Right ventricle myocardium superior (tissue), 1 donor: Measurements from ENCODE around the gene C1QTNF9B. TPM values are rescaled to one million over a fixed set of nuclear protein-coding genes. Genes with fewer than 3 reads are reported as not detected.
"Not testable (repeated sequence)": the region's sequence is repeated elsewhere in the genome, so short reads cannot be mapped to it uniquely, and the experiment has no call there.

Experiments used
- ATAC-seq: fragments of 200-7000 bp; cut with Tn5 transposase; one replicate; pipeline ENCODE4 v1.9.1; 2020; ENCODE audit warnings: mild to moderate bottlenecking; ENCODE audit not compliant: poor library complexity
- DNase-seq: peaks from one replicate; pipeline ENCODE4 v3.0.0-alpha.2; 2020
- intact Hi-C: fragments of 100-400 bp; cut with DNase I; formaldehyde crosslinking; loops from one replicate; pipeline ENCODE4 v1.11.2; 2022
- total RNA-seq: library from RNA; stranded (reverse); fragmentation: NEBNext Ultra II Directional; extraction: Animal tissue kit (Norgen Biotek cat#: 25700); gene quantifications from one replicate; pipeline ENCODE4 v1.2.1, GENCODE V29; 2021
- donor health status: DM: no; HTN: yes; CAD: no; lungs with severe emphysema.

The C1QTNF9B gene
- total RNA-seq, 1 donor from 2014 or later, result 1.9 TPM

DNA sequence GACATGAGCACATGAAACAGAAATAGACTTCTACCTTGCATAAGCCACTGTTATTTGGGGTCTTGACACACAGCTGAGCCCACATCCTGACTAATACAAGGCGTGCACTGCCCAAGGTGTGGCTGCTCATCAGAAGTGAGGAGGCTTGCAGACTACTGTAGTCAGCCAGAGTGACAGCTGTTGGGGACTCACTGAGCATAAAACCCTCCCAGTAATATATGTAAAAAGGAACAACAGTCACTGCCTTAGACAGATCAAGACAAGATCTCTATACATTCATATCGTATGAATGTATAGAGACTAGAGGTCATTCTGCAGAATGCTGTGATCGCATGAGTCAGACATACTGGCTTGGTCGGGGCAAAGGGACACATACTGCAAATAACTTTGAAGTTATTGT is 4.1 kb upstream of the C1QTNF9B start:
- intact Hi-C loops, result no loop called here
- DNase-seq (no peak), ATAC-seq (no peak)

DNA sequence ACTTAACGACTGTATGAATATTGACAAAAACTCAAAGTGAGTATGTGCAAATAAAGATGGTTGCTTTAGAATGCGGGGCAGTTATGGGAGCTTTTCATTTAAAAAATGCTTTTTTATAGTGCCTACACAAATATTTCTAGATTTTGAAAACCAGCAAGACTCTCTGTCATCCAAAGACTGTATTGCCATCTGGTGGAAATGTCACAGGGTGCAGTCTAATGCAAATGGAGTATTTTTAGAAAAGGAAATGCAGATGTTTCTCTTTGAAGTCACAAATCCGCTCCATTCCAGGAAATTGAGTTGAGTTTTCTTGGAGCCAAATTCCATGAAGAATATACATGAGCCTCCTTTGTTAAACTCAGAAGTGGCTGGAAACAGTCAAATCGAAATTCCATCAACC is 2.3 kb upstream of the C1QTNF9B start:
- DNase-seq (no peak), ATAC-seq (peak; percentile 52)
- intact Hi-C loops, result no loop called here

DNA sequence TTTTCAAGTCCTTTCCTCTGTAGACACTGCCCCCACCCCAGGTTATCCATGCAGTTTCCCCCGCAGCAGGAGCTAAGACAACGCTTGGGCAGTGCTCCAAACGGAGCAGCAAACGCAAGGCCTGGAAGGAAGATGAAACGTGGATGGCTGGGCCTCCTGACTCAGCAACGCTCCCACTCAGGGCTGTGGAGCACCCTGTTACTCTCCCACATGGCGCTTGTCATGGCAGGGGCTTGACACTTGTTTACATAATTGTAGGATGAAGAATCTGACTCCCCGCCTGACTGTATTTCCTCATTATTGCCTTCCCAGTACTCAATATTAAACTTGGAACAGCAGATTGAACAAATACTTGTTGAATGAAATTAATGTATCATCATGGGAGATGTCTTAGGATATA is 799 bp upstream of the C1QTNF9B start:
- intact Hi-C loops, result no loop called here
- no peak for ATAC-seq
- no peak for DNase-seq

DNA sequence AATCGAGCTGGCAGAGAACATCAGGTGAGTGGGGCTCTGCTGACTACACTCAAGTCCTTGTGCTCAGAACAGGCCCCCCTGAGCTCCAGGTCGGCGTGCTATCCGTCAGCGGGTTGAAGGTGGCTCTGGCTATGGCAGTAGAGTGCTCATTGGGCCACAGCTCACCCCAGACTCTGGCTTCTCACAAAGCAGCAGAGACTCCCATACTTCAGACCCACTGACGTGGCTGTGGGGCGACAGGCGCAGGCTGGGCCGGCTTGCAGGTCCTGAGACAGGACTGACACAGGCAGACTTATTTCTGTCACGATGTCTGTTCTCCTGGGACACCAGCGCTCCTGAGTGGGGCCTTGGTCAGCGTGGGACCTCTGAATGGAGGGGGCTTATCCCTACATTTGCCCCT is 2.6 kb downstream of the C1QTNF9B start:
- ATAC-seq, intact Hi-C loops, DNase-seq: not testable (repeated sequence)

DNA sequence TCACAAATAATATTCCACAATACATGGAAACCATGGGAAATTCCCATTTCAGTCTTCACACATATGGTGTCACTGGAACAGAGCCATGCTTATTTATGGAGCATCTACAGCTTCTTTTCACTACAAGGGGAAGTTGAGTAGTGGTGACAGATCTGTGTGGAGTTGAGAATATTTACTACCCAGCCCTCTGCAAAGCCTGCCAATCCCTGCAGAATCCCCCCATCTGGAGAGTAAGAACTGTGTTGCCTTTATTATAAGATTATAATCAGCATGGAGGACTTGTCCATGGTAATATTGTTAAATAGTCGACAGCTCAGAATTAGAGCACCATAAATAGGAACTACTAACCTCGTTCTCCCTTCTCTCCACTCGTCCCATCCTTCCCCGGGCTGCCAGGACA is 3.5 kb downstream of the C1QTNF9B start:
- intact Hi-C loops, ATAC-seq, DNase-seq: not testable (repeated sequence)

DNA sequence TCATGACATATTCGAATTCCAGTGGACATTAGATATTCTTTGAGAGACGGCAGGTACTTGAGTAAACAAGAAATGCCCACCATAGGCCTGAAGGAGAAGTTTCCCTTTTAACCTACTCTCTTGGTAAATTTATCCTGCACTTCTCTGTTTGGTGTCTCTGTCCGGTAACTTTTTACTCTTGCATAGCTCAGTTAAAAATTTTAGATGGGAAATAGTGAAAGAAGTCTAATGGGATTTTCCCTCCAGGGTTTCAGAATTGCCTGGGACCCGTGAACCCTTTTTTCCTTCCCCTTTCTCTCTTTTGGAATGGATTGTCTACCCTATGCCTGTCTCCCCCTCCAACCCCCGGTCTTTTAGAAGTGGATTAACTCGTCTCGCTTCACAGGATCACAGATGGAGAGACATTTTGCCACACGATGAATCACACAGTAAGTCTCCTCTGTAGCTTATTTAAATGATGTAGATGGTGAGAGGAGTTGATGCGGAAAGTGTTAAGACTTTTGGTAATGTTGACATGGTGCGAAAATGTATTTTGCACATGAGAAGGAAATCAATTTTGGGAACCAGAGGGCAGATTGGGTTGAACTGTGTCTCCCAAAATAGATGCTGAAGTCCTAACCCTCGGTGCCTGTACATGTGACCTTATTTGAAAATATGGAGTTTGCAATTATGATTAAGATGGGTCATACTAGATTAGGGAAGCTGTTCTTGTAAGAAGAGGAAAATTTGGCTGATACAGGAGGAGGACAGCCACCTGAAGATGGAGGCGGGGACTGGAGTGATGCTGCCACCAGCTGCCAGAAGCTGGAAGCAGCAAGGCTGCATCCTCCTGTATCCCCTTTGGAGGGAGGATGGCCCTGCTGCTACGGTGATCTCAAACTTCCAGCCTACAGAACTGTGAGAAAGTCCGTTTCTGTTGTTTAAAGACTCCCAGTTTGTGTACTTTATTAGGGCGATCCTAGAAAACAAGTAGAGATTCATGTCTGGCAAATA is 7.4 kb downstream of the C1QTNF9B start:
- DNase-seq (no peak), ATAC-seq (no peak)
- intact Hi-C loops, result no loop called here

DNA sequence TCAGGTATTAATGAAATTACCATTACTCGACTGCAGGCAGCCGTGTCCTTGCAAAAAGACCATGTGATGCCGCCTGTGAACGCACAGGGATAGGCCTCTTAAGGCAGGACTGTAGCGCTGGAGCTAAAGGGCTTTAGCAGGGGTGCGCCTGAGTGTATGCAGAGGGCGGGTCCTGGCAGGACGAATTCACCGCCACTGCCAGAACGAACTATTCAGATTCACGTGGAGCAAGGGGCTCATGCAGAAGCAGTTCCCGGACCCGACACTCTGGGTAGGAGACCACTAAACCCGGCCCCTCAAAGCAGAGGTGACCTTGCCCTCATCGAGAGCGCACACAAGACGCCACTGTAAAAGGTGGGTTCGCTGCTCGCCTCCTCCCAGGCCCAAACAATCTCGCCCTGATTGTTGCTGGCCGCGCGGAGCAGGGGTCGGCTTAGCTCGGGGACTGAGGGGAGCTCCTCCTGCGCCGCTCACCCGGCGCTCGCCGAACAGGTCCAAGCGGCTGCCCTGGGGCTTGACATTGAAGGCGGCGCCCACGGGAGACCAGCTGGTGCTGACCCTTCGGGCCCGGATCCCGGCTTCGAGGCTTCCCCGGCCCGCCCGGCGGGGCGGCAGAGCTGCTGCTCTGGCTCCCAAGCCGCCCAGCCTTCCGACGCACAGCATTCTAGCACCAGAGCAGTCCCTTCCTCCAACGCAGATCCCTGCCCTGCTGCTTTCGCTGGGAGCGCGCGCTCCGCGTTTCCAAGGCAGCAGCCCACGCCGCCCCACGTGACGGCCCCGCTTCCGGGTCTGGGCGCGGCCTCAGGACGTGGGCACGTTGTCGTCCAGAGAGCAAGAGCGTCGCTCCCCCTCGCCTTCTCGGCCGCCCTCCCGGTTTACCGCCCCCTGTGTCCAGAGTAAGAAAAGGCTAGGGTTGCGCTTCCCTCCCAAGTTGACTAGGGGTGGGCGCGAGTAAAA is 8.4 kb downstream of the C1QTNF9B start, which contains the start of gene MIPEP:
TSS of gene MIPEP (minus strand) at position 743 of the 957 bp plus-strand sequence. CDS start at position 663, 80 bp downstream.
- ATAC-seq (peak; percentile 99), DNase-seq (peak; percentile 95)
- intact Hi-C loops, result no loop called here

DNA sequence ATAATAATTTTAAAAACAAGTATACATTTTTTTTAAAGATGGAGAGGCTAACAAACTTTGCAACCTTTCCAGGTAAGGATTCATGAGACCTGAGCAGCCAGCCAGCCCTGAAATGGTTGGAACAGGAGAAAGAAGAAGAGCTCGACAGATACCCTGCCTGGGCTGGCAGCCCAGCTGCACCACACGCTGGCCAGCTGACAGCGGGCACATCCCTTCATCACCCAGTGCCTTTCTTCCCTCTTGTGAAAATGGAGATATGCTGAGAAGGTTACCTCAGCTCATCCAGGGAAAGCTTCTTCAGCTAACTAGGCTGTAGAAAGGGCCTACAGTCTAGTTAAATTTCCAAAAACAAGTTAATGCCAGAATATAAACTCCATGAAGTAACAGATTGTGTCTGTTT is 12.9 kb downstream of the C1QTNF9B start:
- intact Hi-C loops, DNase-seq, ATAC-seq: not testable (repeated sequence)

DNA sequence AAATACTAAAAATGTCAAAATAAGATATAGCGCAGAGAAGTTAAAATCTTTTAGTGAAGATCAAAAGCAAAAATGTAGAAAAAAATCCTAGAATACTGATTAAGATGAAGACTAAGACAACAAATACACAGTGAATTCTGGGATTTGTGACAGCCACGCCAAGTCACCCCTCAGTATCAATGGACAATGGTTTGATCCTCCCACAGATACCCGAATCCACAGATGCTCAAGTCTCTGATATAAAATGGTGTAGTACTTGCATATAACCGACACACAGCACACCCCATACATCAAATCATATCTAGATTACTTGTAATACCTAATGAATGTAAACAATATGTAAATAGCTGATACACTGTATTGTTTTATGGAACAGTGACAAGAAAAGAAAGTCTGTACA is 14.0 kb downstream of the C1QTNF9B start:
- intact Hi-C loops, result no loop called here
- ATAC-seq (no peak), DNase-seq (no peak)

DNA sequence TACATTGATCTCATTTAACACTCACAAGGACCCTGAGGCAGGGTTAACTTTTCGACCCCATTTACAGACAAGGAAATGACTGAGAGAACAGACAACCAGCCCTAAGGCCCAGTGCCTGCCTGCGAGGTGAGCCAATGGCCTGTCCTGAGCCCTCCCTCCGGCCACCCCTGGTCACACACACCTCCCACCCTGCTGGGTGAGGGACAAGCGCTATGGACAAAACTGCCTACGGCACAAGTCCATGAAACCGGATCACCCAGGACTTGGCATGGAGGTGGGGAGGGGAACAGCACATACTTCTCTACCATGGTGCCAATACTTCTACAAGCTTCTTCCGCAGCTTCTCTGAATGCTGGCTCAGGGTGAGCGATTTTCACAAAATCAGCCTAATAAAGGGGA is 15.9 kb downstream of the C1QTNF9B start:
- ATAC-seq, intact Hi-C loops, DNase-seq: not testable (repeated sequence)

DNA sequence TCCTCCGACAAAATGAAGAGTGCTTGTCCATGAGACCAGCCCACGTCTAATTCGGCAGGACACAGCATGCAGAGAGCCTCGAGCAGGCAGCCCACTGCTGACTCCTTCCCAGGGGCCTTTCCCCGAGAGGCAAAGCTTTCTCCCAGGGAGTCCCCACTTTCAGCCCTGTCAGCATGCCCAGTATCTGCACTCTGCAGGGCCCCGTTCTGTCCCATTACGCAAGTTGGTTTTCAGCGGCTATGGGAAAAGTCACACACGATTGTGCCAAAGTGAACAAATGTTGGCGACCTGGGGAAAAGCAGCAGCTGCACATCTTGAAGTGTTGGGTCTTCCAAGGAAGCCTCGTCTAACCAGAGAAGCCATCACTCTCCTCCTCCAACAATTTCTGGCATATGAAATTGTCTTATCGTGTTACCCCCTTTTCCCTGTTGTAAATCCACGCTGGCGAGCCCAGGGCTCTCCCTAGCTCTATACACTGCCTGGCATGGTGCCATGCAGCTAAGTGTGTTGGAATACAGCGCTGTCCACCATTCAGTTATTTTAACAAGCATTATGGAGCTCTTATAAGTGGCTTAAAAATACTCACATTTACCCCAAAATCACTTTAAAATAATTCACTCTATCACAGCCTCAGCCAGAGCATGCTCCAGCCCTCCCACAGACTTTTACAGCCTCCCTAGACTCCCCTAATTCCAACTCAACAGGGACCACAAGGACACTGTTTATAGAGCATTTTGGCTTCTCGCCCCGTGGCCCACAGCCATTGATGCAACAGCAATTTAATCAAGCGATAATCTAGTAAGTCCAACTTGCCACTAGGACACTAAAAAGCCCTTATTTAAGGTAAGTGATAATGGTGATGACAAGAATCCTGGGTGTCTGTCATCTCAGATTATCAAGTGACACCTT is 16.6 kb downstream of the C1QTNF9B start:
- DNase-seq, intact Hi-C loops, ATAC-seq: not testable (repeated sequence)

DNA sequence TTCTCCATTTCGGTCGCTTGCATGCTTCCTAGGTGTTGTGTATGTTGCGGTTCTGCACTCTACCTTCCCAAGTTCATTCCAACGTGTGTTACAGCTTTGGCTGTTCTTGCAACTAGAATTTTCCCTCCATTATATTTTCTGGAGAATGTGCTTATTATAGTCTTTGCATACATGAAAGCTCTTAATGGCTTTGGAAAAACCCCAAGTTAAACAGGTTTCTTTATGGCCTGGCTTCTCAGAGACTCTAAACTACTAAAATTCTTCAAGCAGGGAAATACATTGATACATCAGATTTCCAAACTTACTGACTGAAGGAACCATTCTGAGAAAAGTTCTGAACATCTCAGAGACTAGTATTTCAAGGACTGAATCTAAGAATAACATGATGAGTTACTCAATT is 20.0 kb downstream of the C1QTNF9B start:
- no peak for ATAC-seq
- intact Hi-C loops, result no loop called here
- no peak for DNase-seq

DNA sequence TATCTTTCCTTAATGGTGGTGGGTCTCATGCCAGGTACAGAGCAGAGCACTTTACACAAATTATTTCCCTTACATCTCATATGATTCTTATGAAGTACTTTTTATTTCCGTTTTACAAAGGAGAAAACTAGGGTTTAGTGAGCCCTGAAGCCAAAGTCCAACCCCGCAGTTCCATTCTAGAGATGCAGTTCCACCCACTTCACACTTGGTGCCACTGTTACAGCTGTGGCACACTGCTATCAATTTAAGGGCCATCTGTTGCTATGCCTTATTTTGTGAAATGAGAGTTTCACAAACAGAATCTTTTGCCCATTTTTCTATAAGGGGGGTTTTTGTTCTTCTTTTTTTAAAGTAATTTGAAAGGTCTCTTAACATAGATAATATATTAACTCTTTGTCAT is 21.0 kb downstream of the C1QTNF9B start:
- intact Hi-C loops, result no loop called here
- DNase-seq, result no peak

DNA sequence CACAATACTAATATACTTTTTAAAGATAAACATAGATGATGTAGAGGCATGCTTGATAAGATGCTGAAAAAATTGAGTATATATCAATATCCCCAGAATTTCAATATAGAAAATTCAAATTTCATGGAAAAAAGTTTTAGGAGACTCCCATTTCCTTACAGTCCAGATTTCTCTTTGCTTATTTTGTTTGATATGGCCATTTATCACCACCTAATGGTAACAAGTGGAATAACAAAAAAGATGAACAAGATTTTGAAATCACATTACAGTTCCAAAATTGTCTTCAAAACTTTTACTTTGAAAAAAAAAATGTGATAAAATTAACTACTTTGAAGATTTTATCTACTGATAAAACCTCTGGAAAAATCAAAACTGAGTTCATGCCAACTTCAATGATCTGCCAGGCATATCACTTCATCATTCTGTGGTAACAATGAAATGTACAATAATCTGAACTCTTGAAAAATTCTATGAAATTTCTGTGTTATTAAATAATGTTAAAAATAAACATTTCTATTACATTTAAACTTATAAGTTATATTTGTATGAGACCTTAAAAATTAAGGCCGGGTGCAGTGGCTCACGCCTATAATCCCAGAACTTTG is 25.6 kb downstream of the C1QTNF9B start:
- intact Hi-C loops, result loop anchor here (2.0 kb wide), 1 partner anchor 405 kb away; no protein-coding TSS in a partner anchor
- DNase-seq, result no peak
- ATAC-seq, result peak; percentile 59

More for the DNA sequence above, 21.0 kb downstream of the C1QTNF9B start:
- no peak for ATAC-seq

DNA sequence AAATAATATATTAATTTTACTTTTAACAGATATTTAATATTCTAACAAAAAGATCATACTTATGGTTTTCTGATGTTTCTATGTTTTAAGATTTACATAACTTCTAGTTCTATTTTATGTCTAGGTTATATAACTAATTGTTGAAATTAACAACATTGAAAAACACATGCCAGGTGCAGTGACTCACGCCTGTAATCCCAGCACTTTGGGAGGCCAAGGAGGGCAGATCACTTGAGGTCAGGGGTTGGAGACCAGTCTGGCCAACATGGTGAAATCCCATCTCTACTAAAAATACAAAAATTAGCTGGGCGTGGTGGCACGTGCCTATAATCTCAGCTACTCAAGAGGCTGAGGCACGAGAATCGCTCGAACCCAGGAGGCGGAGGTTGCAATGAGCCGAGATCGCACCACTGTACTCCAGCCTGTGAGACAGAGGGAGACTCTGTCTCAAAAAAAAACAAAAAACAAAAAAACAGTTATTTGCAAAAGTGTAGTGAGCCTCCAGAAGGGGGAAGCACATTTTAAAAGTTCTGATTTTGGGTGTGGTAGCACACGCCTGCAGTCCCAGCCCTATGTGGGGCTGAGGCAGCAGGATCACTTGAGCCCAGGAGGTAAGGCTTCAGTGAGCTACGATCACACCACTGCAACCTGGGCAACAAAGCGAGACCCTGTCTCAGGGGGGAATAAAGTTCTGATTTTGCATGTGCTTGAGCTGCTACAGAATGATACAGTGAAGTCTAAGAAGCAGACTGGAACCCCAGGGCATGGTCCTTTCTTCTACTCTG is 26.8 kb downstream of the C1QTNF9B start:
- intact Hi-C loops, result loop anchor here (2.0 kb wide), 1 partner anchor 404 kb away; no protein-coding TSS in a partner anchor
- ATAC-seq (peak; percentile 18), DNase-seq (no peak)

DNA sequence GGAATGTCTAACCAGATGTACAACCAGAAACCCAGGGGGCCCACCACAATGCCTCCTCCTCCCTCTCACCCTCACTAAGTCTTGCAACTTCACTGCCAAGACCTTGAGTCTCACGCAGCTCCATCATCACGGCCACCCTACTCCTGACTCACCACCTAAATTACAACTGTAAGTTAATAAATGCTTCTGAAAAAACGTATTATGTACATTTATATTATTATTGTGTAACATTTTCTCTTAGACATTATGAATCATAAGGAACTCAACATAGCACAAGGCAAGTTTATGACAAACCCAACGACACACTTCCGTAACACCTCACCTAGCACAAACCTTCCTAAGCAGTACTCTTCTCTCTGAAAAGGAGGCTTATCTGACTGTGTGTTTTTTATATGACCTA is 28.8 kb downstream of the C1QTNF9B start:
- intact Hi-C loops, result no loop called here
- DNase-seq (no peak), ATAC-seq (no peak)

DNA sequence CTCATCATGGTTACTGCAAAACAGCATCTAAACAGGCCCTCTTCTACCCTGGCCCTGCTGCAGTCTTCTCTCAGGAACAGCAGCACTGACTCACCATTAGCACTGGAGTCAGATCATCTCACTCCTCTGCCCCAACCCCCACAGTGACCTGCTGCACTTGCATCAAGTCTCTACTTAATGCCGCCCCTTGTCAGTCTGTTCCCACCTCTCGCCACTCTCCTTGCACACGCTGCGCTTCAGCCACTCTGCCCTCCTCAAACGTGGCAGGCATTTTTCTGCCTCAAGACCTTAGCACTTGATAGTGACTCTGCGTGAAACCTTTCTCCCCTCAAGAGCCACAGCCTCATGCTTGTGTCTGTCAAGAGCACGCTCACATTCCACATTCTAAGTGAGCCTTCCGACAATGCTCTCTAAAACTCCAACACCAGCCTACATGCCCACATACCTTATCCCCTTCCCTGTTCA is 30.2 kb downstream of the C1QTNF9B start:
- intact Hi-C loops, result no loop called here
- ATAC-seq, result no peak

More for the DNA sequence above, 30.2 kb downstream of the C1QTNF9B start:
- no peak for DNase-seq
